ENCODE results near the gene MPP2.

DNA sequence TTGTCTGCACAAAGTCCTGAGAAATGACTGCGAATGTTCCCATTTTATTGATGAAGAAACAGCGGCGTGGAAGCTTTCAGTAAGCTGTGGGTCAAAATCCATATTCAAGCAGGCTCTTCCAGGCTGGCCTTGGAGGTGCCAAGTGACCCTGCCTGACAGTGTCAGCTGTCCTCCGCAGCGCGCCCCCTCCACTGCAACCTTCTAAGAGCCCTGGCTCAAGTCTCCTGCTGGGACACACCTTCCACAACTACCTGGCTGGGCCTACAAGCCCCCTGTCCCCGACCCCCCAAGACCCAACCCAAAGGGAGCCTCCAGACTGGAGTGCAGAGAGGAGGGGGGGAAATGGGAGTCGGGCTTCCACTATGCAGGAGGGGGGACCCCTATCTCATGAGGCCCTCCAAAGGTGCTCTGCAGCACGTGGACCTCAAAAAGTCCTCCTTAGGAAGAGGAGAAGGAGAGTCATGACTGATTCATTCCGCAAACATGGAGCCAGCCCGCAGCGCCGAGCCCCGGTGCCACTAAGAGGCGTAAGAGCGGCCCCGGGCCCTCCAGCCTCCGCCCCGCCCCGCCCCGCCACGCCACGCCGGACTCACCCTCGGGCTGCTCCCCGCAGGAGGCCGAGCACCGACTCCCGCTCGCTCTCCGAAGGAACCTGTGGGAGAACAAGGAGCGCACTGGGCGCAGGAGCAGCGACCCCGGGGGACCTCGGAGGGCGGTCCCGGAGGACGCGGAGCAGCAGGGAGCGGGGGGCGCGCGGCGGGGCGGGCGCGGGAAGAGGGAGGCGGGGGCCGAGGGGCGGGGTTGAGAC lies 75.0 kb downstream of the MPP2 start:
- TF ChIP-seq, protein P1, sequence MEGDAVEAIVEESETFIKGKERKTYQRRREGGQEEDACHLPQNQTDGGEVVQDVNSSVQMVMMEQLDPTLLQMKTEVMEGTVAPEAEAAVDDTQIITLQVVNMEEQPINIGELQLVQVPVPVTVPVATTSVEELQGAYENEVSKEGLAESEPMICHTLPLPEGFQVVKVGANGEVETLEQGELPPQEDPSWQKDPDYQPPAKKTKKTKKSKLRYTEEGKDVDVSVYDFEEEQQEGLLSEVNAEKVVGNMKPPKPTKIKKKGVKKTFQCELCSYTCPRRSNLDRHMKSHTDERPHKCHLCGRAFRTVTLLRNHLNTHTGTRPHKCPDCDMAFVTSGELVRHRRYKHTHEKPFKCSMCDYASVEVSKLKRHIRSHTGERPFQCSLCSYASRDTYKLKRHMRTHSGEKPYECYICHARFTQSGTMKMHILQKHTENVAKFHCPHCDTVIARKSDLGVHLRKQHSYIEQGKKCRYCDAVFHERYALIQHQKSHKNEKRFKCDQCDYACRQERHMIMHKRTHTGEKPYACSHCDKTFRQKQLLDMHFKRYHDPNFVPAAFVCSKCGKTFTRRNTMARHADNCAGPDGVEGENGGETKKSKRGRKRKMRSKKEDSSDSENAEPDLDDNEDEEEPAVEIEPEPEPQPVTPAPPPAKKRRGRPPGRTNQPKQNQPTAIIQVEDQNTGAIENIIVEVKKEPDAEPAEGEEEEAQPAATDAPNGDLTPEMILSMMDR (IDR thresholded peaks at IDR 0.05; ENCODE audit: low read depth, low read length, missing input control), result no peak
- TF ChIP-seq, protein P2, sequence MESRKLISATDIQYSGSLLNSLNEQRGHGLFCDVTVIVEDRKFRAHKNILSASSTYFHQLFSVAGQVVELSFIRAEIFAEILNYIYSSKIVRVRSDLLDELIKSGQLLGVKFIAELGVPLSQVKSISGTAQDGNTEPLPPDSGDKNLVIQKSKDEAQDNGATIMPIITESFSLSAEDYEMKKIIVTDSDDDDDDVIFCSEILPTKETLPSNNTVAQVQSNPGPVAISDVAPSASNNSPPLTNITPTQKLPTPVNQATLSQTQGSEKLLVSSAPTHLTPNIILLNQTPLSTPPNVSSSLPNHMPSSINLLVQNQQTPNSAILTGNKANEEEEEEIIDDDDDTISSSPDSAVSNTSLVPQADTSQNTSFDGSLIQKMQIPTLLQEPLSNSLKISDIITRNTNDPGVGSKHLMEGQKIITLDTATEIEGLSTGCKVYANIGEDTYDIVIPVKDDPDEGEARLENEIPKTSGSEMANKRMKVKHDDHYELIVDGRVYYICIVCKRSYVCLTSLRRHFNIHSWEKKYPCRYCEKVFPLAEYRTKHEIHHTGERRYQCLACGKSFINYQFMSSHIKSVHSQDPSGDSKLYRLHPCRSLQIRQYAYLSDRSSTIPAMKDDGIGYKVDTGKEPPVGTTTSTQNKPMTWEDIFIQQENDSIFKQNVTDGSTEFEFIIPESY (IDR thresholded peaks at IDR 0.05), result no peak
- TF ChIP-seq HNF4G (IDR thresholded peaks at IDR 0.05), result no peak
- TF ChIP-seq EGR1 (IDR thresholded peaks at IDR 0.05; ENCODE audit: low read depth in 2 of 2), result no peak
- TF ChIP-seq, protein P3, sequence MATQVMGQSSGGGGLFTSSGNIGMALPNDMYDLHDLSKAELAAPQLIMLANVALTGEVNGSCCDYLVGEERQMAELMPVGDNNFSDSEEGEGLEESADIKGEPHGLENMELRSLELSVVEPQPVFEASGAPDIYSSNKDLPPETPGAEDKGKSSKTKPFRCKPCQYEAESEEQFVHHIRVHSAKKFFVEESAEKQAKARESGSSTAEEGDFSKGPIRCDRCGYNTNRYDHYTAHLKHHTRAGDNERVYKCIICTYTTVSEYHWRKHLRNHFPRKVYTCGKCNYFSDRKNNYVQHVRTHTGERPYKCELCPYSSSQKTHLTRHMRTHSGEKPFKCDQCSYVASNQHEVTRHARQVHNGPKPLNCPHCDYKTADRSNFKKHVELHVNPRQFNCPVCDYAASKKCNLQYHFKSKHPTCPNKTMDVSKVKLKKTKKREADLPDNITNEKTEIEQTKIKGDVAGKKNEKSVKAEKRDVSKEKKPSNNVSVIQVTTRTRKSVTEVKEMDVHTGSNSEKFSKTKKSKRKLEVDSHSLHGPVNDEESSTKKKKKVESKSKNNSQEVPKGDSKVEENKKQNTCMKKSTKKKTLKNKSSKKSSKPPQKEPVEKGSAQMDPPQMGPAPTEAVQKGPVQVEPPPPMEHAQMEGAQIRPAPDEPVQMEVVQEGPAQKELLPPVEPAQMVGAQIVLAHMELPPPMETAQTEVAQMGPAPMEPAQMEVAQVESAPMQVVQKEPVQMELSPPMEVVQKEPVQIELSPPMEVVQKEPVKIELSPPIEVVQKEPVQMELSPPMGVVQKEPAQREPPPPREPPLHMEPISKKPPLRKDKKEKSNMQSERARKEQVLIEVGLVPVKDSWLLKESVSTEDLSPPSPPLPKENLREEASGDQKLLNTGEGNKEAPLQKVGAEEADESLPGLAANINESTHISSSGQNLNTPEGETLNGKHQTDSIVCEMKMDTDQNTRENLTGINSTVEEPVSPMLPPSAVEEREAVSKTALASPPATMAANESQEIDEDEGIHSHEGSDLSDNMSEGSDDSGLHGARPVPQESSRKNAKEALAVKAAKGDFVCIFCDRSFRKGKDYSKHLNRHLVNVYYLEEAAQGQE (IDR thresholded peaks at IDR 0.05), result no peak
- TF ChIP-seq YY1 (IDR thresholded peaks at IDR 0.05), result no peak
- no peak for TF ChIP-seq JUND (IDR thresholded peaks at IDR 0.05)
- no peak for TF ChIP-seq RAD21 (IDR thresholded peaks at IDR 0.05)
- TF ChIP-seq TAF1 (conservative IDR thresholded peaks at IDR 0.05), result no peak

Measured in liver (tissue), 3 donors.